DOHH2 (cell line): ENCODE measurements around the gene ADAP1.

Experiments
- H3F3A ChIP-seq: fragments of 200-600 bp; sonication (generic), shearing (Covaris generic); 2 replicates; pipeline ENCODE4 v1.6.0; 2016; ENCODE audit warnings: antibody characterized with exemption, mild to moderate bottlenecking; ENCODE audit not compliant: control insufficient read depth, insufficient read depth
- H3K27ac ChIP-seq: fragments of 200-600 bp; sonication (generic); 2 replicates; pipeline ENCODE4 v1.5.1; 2014; ENCODE audit warnings: low read depth, mild to moderate bottlenecking, low read length, moderate library complexity
- H3K27me3 ChIP-seq: fragments of 200-600 bp; sonication (generic); 2 replicates; pipeline ENCODE4 v1.6.1; 2014; ENCODE audit warnings: mild to moderate bottlenecking, low read length, mixed read lengths; ENCODE audit not compliant: control insufficient read depth
- H3K36me3 ChIP-seq: fragments of 200-600 bp; sonication (generic); 2 replicates; pipeline ENCODE4 v1.6.1; 2014; ENCODE audit warnings: mild to moderate bottlenecking, low read length, moderate library complexity, mixed read lengths; ENCODE audit not compliant: control insufficient read depth
- H3K4me1 ChIP-seq: fragments of 200-600 bp; sonication (generic); 2 replicates; pipeline ENCODE4 v1.6.1; 2014; ENCODE audit warnings: mild to moderate bottlenecking, low read length, mixed read lengths; ENCODE audit not compliant: control insufficient read depth
- H3K4me2 ChIP-seq: fragments of 200-600 bp; sonication (generic); 2 replicates; pipeline ENCODE4 v1.6.0; 2014; ENCODE audit warnings: mild to moderate bottlenecking, low read length, moderate library complexity
- H3K4me3 ChIP-seq: fragments of 200-600 bp; sonication (generic); 2 replicates; pipeline ENCODE4 v1.5.1; 2014; ENCODE audit warnings: mild to moderate bottlenecking, low read length, mixed read lengths
- H3K79me2 ChIP-seq: fragments of 200-600 bp; sonication (generic); 2 replicates; pipeline ENCODE4 v1.6.1; 2014; ENCODE audit warnings: mild to moderate bottlenecking, low read length, mixed read lengths; ENCODE audit not compliant: control insufficient read depth
- H3K9me2 ChIP-seq: fragments of 200-600 bp; sonication (generic); replicated peaks from 2 replicates; pipeline ENCODE4 v1.6.1; 2014; ENCODE audit warnings: mild to moderate bottlenecking, low read length, mixed read lengths; ENCODE audit not compliant: control insufficient read depth
- H3K9me3 ChIP-seq: fragments of 200-600 bp; sonication (generic); 2 replicates; pipeline ENCODE4 v1.6.1; 2014; ENCODE audit warnings: antibody characterized with exemption, low read length, mixed read lengths; ENCODE audit not compliant: control insufficient read depth, insufficient read depth
- H4K20me1 ChIP-seq: fragments of 200-600 bp; sonication (generic); 2 replicates; pipeline ENCODE4 v1.6.0; 2014; ENCODE audit warnings: low read depth, mild to moderate bottlenecking, antibody characterized with exemption, low read length, moderate library complexity; ENCODE audit not compliant: control insufficient read depth, insufficient read depth
- EZH2phosphoT487 ChIP-seq: fragments of 200-600 bp; sonication (generic); IDR thresholded peaks from 2 replicates; pipeline ENCODE4 v1.6.1; 2017; ENCODE audit warnings: borderline replicate concordance, mild to moderate bottlenecking, antibody characterized with exemption, low read length, moderate library complexity, mixed read lengths
- TF ChIP-seq, protein P1 (sequence below): fragments of 200-600 bp; sonication (generic); IDR thresholded peaks from one replicate; pipeline ENCODE4 v1.5.1; 2014; ENCODE audit warnings: antibody characterized with exemption, mild to moderate bottlenecking, low read depth, low read length; ENCODE audit not compliant: poor library complexity, severe bottlenecking

ADAP1 gene

GRCh38 chr7:939843-940242 lies 14.6 kb downstream of the ADAP1 start:
- TF ChIP-seq EZH2phosphoT487 = no peak
- TF ChIP-seq, protein P1, sequence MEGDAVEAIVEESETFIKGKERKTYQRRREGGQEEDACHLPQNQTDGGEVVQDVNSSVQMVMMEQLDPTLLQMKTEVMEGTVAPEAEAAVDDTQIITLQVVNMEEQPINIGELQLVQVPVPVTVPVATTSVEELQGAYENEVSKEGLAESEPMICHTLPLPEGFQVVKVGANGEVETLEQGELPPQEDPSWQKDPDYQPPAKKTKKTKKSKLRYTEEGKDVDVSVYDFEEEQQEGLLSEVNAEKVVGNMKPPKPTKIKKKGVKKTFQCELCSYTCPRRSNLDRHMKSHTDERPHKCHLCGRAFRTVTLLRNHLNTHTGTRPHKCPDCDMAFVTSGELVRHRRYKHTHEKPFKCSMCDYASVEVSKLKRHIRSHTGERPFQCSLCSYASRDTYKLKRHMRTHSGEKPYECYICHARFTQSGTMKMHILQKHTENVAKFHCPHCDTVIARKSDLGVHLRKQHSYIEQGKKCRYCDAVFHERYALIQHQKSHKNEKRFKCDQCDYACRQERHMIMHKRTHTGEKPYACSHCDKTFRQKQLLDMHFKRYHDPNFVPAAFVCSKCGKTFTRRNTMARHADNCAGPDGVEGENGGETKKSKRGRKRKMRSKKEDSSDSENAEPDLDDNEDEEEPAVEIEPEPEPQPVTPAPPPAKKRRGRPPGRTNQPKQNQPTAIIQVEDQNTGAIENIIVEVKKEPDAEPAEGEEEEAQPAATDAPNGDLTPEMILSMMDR = no peak
- Histone ChIP-seq H3K9me2 (no peaks in the 10 kb centered on the region), H3K79me2 (no peaks in the 10 kb centered on the region), H3K36me3 (no peaks in the 10 kb centered on the region), H3F3A (peaks cover 4% of the 10 kb centered on the region), H3K4me2 (no peak overlapping the region), H3K27ac (no peak overlapping the region), H3K4me3 (no peak overlapping the region), H3K9me3 (peaks cover 15% of the 10 kb centered on the region), H3K4me1 (0 out of 2 replicates have a peak, but pooled peaks cover 2% of the 10 kb centered on the region), H4K20me1 (no peaks in the 10 kb centered on the region), H3K27me3 (peaks cover 20% of the 10 kb centered on the region)

DNA sequence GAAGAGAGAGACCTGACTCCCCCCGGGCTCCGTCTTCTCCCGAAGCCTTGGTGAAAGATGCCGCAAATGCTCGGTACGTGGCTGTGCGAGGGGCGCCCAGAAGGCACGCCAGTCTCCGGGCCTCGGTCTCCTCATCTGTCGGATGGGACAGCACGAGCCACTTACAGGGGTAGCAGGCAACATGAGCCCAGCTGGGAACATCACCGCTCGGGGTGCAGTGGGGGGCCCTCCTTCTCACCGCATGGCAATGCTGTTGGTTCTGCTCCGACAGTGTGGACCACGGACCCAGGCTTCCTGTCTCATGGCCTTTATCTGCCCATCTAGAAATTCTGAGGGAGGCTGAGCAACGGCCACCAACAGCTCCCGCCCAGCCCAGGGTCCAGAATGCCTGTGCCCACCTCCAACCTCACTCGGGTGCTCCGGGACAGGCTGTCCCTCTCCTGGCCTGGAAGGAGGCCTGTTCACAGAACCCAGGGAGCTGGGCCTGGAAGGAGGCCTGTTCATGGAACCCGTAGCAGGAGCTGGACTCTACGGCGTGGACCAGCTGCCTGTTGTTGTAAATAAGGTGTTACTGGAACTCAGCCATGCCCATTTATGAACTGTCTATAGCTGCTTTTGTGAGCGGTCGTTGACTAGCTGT lies 15.8 kb downstream of the ADAP1 start:
- no peaks in the 10 kb centered on the region for H3K36me3 ChIP-seq
- H3F3A ChIP-seq = peaks cover 4% of the 10 kb centered on the region
- H3K79me2 ChIP-seq = no peaks in the 10 kb centered on the region
- 0 out of 2 replicates have a peak, but pooled peaks cover 2% of the 10 kb centered on the region for H3K4me1 ChIP-seq
- no peak overlapping the region for H3K27ac ChIP-seq
- H3K9me3 ChIP-seq = peaks cover 15% of the 10 kb centered on the region
- no peak overlapping the region for H3K4me2 ChIP-seq
- peaks cover 20% of the 10 kb centered on the region for H3K27me3 ChIP-seq
- H3K4me3 ChIP-seq = no peak overlapping the region
- H3K9me2 ChIP-seq = no peaks in the 10 kb centered on the region
- no peaks in the 10 kb centered on the region for H4K20me1 ChIP-seq
- TF ChIP-seq, protein P1 = no peak
- TF ChIP-seq EZH2phosphoT487 = no peak

DNA sequence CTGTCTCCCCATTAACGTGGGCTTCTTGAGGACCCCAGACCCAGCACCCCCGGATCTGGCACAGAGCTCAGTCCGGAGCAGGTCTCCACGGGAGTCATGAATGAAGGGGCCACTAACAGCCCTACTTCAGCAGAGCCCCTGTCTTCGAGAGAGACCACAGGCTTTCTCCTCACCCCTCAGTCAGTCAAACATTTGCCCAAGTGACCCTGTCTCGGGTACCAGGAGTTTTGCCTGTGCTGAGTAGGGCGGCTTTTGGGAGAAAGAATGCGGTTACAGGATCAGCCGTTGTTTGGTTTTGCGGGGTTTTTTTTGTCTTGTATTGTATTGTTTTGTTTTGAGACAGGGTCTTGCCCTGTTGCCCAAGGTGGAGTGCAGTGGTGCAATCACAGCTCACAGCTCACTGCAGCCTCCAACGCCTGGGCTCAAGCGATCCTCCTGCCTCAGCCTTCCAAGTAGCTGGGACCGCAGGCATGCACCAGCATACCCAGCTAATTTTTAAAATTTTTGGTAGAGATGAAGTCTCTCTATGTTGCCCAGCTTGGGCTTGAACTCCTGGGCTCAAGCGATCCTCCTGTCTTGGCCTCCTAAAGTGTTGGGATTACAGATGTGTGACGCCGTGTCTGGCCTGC lies 16.5 kb downstream of the ADAP1 start:
- H3K27ac ChIP-seq = no peak overlapping the region
- no peak for TF ChIP-seq EZH2phosphoT487
- TF ChIP-seq, protein P1 = no peak
- peaks cover 4% of the 10 kb centered on the region for H3F3A ChIP-seq
- 0 out of 2 replicates have a peak, but pooled peaks cover 2% of the 10 kb centered on the region for H3K4me1 ChIP-seq
- no peaks in the 10 kb centered on the region for H3K9me2 ChIP-seq
- no peaks in the 10 kb centered on the region for H3K36me3 ChIP-seq
- H3K9me3 ChIP-seq = peaks cover 15% of the 10 kb centered on the region
- no peak overlapping the region for H3K4me2 ChIP-seq
- no peaks in the 10 kb centered on the region for H3K79me2 ChIP-seq
- H3K27me3 ChIP-seq = peaks cover 20% of the 10 kb centered on the region
- no peak overlapping the region for H3K4me3 ChIP-seq
- no peaks in the 10 kb centered on the region for H4K20me1 ChIP-seq
